SK-N-SH (cell line): ENCODE results near the gene ZNF599. TPM values are rescaled to one million over a fixed set of nuclear protein-coding genes. Genes with fewer than 3 reads are reported as not detected.

Experiments used
- polyA plus RNA-seq, 3 experiments: library from polyadenylated mRNA; depleted of rRNA; stranded (reverse); fragments of >200 nt; gene quantifications; 2 replicates each; pipeline ENCODE4 v1.2.3, GENCODE V29; 2012

ZNF599 gene
- polyA plus RNA-seq, 1 of the 3 experiments (the other 2 are of a cell fraction) = 17.9 TPM

Other genes starting within 250 kb of the ZNF599 start
- 0.03 TPM in 2 replicates for gene SCGB2B2, start 96.1 kb downstream of the ZNF599 start, polyA plus RNA-seq (2012; rRNA removed)
- gene ZNF302, start 95.5 kb downstream of the ZNF599 start, polyA plus RNA-seq (2012; rRNA removed) = 14.3 and 17.9 TPM in 2 replicates
- gene ZNF181, start 39.0 kb downstream of the ZNF599 start, polyA plus RNA-seq (2012; rRNA removed) = 7.9 and 8.1 TPM in 2 replicates
- 1.7 and 2.8 TPM in 2 replicates for gene ZNF30, start 153.7 kb upstream of the ZNF599 start, polyA plus RNA-seq (2012; rRNA removed)
- gene ZNF792, start 191.0 kb upstream of the ZNF599 start, polyA plus RNA-seq (2012; rRNA removed) = 1.5 and 2.1 TPM in 2 replicates
- 64.6 and 81.9 TPM in 2 replicates for gene GRAMD1A, start 227.1 kb upstream of the ZNF599 start, polyA plus RNA-seq (2012; rRNA removed)